ENCODE results near the gene CISH. TPM values are rescaled to one million over a fixed set of nuclear protein-coding genes. Genes with fewer than 3 reads are reported as not detected.

Gene CISH
- total RNA-seq, 1 experiment from 2014 or later: 1.6 TPM

- Mint-ChIP-seq H3K27me3 (ENCODE audit: unreplicated experiment) (no peaks in the 10 kb centered on the region), H3K9me3 (ENCODE audit: low read depth, unreplicated experiment) (no peaks in the 10 kb centered on the region), H3K27ac (ENCODE audit: unreplicated experiment) (peak overlapping the region; percentile 30), H3K4me3 (ENCODE audit: low read depth, unreplicated experiment) (no peak overlapping the region), H3K36me3 (ENCODE audit: insufficient read depth, unreplicated experiment) (peaks cover 6% of the 10 kb centered on the region), H3K4me1 (ENCODE audit: low read depth, unreplicated experiment) (no peaks in the 10 kb centered on the region)
- no peak for TF ChIP-seq CTCF (IDR thresholded peaks at IDR 0.05; ENCODE audit: unreplicated experiment)
- no peak for DNase-seq
- CTCF ChIA-PET: no interaction called here
- intact Hi-C loops (cut with micrococcal nuclease; ENCODE audit: unreplicated experiment): no loop called here
- no TSS peak for BruUV-seq (replicated peaks)
Measured at GRCh38 chr3:50587373-50587772, 24.2 kb downstream of the CISH start.

GRCh38 chr3:50586763-50587070, 24.9 kb downstream of the CISH start:
- intact Hi-C loops (cut with micrococcal nuclease; ENCODE audit: unreplicated experiment): no loop called here
- no peak for DNase-seq
- Mint-ChIP-seq H3K9me3 (ENCODE audit: low read depth, unreplicated experiment) (no peaks in the 10 kb centered on the region), H3K27ac (ENCODE audit: unreplicated experiment) (no peak overlapping the region), H3K36me3 (ENCODE audit: insufficient read depth, unreplicated experiment) (peaks cover 6% of the 10 kb centered on the region), H3K27me3 (ENCODE audit: unreplicated experiment) (no peaks in the 10 kb centered on the region), H3K4me1 (ENCODE audit: low read depth, unreplicated experiment) (no peaks in the 10 kb centered on the region), H3K4me3 (ENCODE audit: low read depth, unreplicated experiment) (no peak overlapping the region)
- TF ChIP-seq CTCF (IDR thresholded peaks at IDR 0.05; ENCODE audit: unreplicated experiment): no peak
- BruUV-seq (replicated peaks): no TSS peak
- CTCF ChIA-PET: no interaction called here

- no peaks in the 10 kb centered on the region for H3K9me3 Mint-ChIP-seq (ENCODE audit: low read depth, unreplicated experiment)
- H3K27me3 Mint-ChIP-seq (ENCODE audit: unreplicated experiment): no peaks in the 10 kb centered on the region
- DNase-seq: no peak
- CTCF ChIA-PET: no interaction called here
- H3K27ac Mint-ChIP-seq (ENCODE audit: unreplicated experiment): no peak overlapping the region
- BruUV-seq (replicated peaks): no TSS peak
- TF ChIP-seq CTCF (IDR thresholded peaks at IDR 0.05; ENCODE audit: unreplicated experiment): no peak
- H3K4me1 Mint-ChIP-seq (ENCODE audit: low read depth, unreplicated experiment): no peaks in the 10 kb centered on the region
- peaks cover 6% of the 10 kb centered on the region for H3K36me3 Mint-ChIP-seq (ENCODE audit: insufficient read depth, unreplicated experiment)
- no peak overlapping the region for H3K4me3 Mint-ChIP-seq (ENCODE audit: low read depth, unreplicated experiment)
- intact Hi-C loops (cut with micrococcal nuclease; ENCODE audit: unreplicated experiment): no loop called here
Measured at GRCh38 chr3:50585919-50586762, 25.4 kb downstream of the CISH start.

- Mint-ChIP-seq H3K27ac (ENCODE audit: unreplicated experiment) (no peak overlapping the region), H3K4me1 (ENCODE audit: low read depth, unreplicated experiment) (no peaks in the 10 kb centered on the region), H3K4me3 (ENCODE audit: low read depth, unreplicated experiment) (no peak overlapping the region), H3K36me3 (ENCODE audit: insufficient read depth, unreplicated experiment) (peaks cover 6% of the 10 kb centered on the region), H3K27me3 (ENCODE audit: unreplicated experiment) (no peaks in the 10 kb centered on the region), H3K9me3 (ENCODE audit: low read depth, unreplicated experiment) (no peaks in the 10 kb centered on the region)
- no peak for DNase-seq
- BruUV-seq (replicated peaks): no TSS peak
- intact Hi-C loops (cut with micrococcal nuclease; ENCODE audit: unreplicated experiment): no loop called here
- no peak for TF ChIP-seq CTCF (IDR thresholded peaks at IDR 0.05; ENCODE audit: unreplicated experiment)
- CTCF ChIA-PET: no interaction called here
Measured at GRCh38 chr3:50584391-50584790, 27.2 kb downstream of the CISH start.

Data from Calu3 (cell line).